HepG2 (cell line): ENCODE data around the gene ZNF37A. TPM values are rescaled to one million over a fixed set of nuclear protein-coding genes. Genes with fewer than 3 reads are reported as not detected.
A peak's percentile ranks its signal among the peaks of the same experiment; 100 is the strongest.

Experiments used
- CENPX ChIP-seq: sonication (generic); formaldehyde crosslinking; IDR thresholded peaks from 2 replicates; pipeline ENCODE4 v1.9.0; 2021; ENCODE audit warnings: mild to moderate bottlenecking, missing genetic modification reagents, moderate library complexity
- E2F1 ChIP-seq: sonication (generic); formaldehyde crosslinking; IDR thresholded peaks from 2 replicates; pipeline ENCODE4 v1.5.0; 2020; ENCODE audit warnings: missing genetic modification reagents
- FOXA1 ChIP-seq, 2 experiments: fragments of 450-650 bp in 1 of 2; sonication (generic) in 1 of 2; formaldehyde crosslinking in 1 of 2; IDR thresholded peaks; 2 replicates each; pipeline versions ENCODE4 v1.4.0 to v1.6.1; 2016 to 2020; ENCODE audit warnings: missing genetic modification reagents in 1 of 2
- FOXJ3 ChIP-seq: sonication (generic); formaldehyde crosslinking; IDR thresholded peaks from 2 replicates; pipeline ENCODE4 v1.4.0; 2020; ENCODE audit warnings: missing genetic modification reagents, mild to moderate bottlenecking, borderline replicate concordance
- GRHL1 ChIP-seq: sonication (generic); formaldehyde crosslinking; conservative IDR thresholded peaks from 2 replicates; pipeline ENCODE4 v1.8.0; 2022; ENCODE audit warnings: missing genetic modification reagents
- HNRNPLL ChIP-seq: fragments of 200-400 bp; formaldehyde crosslinking; IDR thresholded peaks from 2 replicates; pipeline ENCODE4 v1.6.1; 2017; ENCODE audit warnings: mild to moderate bottlenecking, low read depth, low read length; ENCODE audit not compliant: poor library complexity, severe bottlenecking
- KLF9 ChIP-seq: IDR thresholded peaks from 2 replicates; pipeline ENCODE4 v1.6.1; 2016; ENCODE audit warnings: low read depth
- KMT2B ChIP-seq: IDR thresholded peaks from 2 replicates; pipeline ENCODE4 v1.6.1; 2016; ENCODE audit warnings: missing genetic modification reagents, missing compliant biosample characterization
- MXD4 ChIP-seq: IDR thresholded peaks from 2 replicates; pipeline ENCODE4 v1.6.1; 2016; ENCODE audit warnings: mild to moderate bottlenecking, missing biosample characterization, missing genetic modification reagents
- SETDB1 ChIP-seq: sonication (generic); formaldehyde crosslinking; IDR thresholded peaks from 2 replicates; pipeline ENCODE4 v1.5.1; 2020; ENCODE audit warnings: missing genetic modification reagents, mild to moderate bottlenecking, borderline replicate concordance
- SP1 ChIP-seq, 2 experiments: fragments of 450-650 bp in 1 of 2; sonication (generic) in 1 of 2; formaldehyde crosslinking in 1 of 2; IDR thresholded peaks; 2 replicates each; pipeline versions ENCODE4 v1.4.0 to v1.6.1; 2016 to 2020; ENCODE audit warnings: missing genetic modification reagents in 1 of 2
- SP2 ChIP-seq: sonication (generic); formaldehyde crosslinking; IDR thresholded peaks from 2 replicates; pipeline ENCODE4 v1.5.1; 2020; ENCODE audit warnings: mild to moderate bottlenecking, missing genetic modification reagents
- ZBTB1 ChIP-seq: sonication (generic); formaldehyde crosslinking; IDR thresholded peaks from 2 replicates; pipeline ENCODE4 v1.4.0; 2020; ENCODE audit warnings: missing genetic modification reagents, borderline replicate concordance
- ZBTB21 ChIP-seq: sonication (generic); formaldehyde crosslinking; IDR thresholded peaks from 2 replicates; pipeline ENCODE4 v1.4.0; 2020; ENCODE audit warnings: missing genetic modification reagents
- ZNF20 ChIP-seq: sonication (generic); formaldehyde crosslinking; IDR thresholded peaks from 2 replicates; pipeline ENCODE4 v1.4.0; 2020; ENCODE audit warnings: mild to moderate bottlenecking, moderate library complexity, missing genetic modification reagents
- ZNF383 ChIP-seq: sonication (generic); formaldehyde crosslinking; IDR thresholded peaks from 2 replicates; pipeline ENCODE4 v1.4.0; 2020; ENCODE audit warnings: missing genetic modification reagents, mild to moderate bottlenecking, borderline replicate concordance
- ZNF451 ChIP-seq: sonication (generic); formaldehyde crosslinking; IDR thresholded peaks from 2 replicates; pipeline ENCODE4 v1.5.0; 2020; ENCODE audit warnings: mild to moderate bottlenecking, missing genetic modification reagents
- ZNF562 ChIP-seq: sonication (generic); formaldehyde crosslinking; IDR thresholded peaks from 2 replicates; pipeline ENCODE4 v1.8.0; 2022; ENCODE audit warnings: missing genetic modification reagents, borderline replicate concordance
- ZNF792 ChIP-seq: IDR thresholded peaks from 2 replicates; pipeline ENCODE4 v1.6.1; 2016
- polyA plus RNA-seq, 8 experiments: library from polyadenylated mRNA; depleted of rRNA in 3 of 8; stranded (reverse) in 7 of 8; unstranded in 1 of 8; fragments of >200 nt; fragmentation: Illumina TruSeq in 4 of 8; extraction: Trizol in 4 of 8; gene quantifications; 2 replicates each; pipeline versions ENCODE4 v1.2.1 to v1.2.3, GENCODE V29; 2011 to 2016; ENCODE audit warnings: low read depth in 4 of 8, missing spikeins in 1 of 8, mixed read lengths in 1 of 8; ENCODE audit not compliant: insufficient read depth in 1 of 8
- total RNA-seq, 5 experiments: library from RNA; depleted of rRNA; stranded (reverse); fragments of >200 nt; fragmentation: Illumina TruSeq; extraction: Trizol; gene quantifications; 2 replicates each; pipeline ENCODE4 v1.2.3, GENCODE V29; 2016; ENCODE audit warnings: low read depth in 1 of 5
- TF ChIP-seq, protein P1 (sequence below): sonication (generic); formaldehyde crosslinking; IDR thresholded peaks from 2 replicates; pipeline ENCODE4 v1.8.1; 2023; ENCODE audit warnings: mild to moderate bottlenecking, missing genetic modification reagents
- TF ChIP-seq, protein P2 (sequence below): sonication (generic); formaldehyde crosslinking; IDR thresholded peaks from 2 replicates; pipeline ENCODE4 v1.4.0; 2020; ENCODE audit warnings: missing genetic modification reagents
- TF ChIP-seq, protein P3 (sequence below): IDR thresholded peaks from 2 replicates; pipeline ENCODE4 v1.6.1; 2016; ENCODE audit warnings: low read depth

Gene ZNF37A
- total and polyA plus RNA-seq, 2 of the 13 experiments (the other 11 are each of a cell fraction or from before 2014, with no cell fraction given) = 8.0 to 12.6 TPM

- TF ChIP-seq ZNF383 (no peak), MXD4 (CRISPR knock-in tag) (0 out of 2 replicates have a peak, but pooled peaks have one; percentile 30), HNRNPLL (peak; percentile 37), SP2 (no peak), ZBTB1 (CRISPR knock-in tag) (no peak), E2F1 (CRISPR knock-in tag) (no peak), FOXJ3 (CRISPR knock-in tag) (no peak), ZNF562 (CRISPR knock-in tag) (no peak), ZBTB21 (CRISPR knock-in tag) (no peak), ZNF792 (CRISPR knock-in tag) (no peak), GRHL1 (CRISPR knock-in tag) (no peak), SETDB1 (CRISPR knock-in tag) (no peak), KLF9 (no peak), FOXA1 (IDR thresholded peaks at IDR 0.05) (no peak), FOXA1 (CRISPR knock-in tag; IDR thresholded peaks at IDR 0.05) (no peak), CENPX (CRISPR knock-in tag) (no peak), SP1 (IDR thresholded peaks at IDR 0.05) (no peak), SP1 (CRISPR knock-in tag; IDR thresholded peaks at IDR 0.05) (no peak), ZNF20 (CRISPR knock-in tag) (no peak), ZNF451 (no peak), KMT2B (CRISPR knock-in tag) (no peak)
- TF ChIP-seq, protein P1, sequence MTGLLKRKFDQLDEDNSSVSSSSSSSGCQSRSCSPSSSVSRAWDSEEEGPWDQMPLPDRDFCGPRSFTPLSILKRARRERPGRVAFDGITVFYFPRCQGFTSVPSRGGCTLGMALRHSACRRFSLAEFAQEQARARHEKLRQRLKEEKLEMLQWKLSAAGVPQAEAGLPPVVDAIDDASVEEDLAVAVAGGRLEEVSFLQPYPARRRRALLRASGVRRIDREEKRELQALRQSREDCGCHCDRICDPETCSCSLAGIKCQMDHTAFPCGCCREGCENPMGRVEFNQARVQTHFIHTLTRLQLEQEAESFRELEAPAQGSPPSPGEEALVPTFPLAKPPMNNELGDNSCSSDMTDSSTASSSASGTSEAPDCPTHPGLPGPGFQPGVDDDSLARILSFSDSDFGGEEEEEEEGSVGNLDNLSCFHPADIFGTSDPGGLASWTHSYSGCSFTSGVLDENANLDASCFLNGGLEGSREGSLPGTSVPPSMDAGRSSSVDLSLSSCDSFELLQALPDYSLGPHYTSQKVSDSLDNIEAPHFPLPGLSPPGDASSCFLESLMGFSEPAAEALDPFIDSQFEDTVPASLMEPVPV (CRISPR knock-in tag) = peak; percentile 63; the same call in 1 of the 2 replicates
- TF ChIP-seq, protein P2, sequence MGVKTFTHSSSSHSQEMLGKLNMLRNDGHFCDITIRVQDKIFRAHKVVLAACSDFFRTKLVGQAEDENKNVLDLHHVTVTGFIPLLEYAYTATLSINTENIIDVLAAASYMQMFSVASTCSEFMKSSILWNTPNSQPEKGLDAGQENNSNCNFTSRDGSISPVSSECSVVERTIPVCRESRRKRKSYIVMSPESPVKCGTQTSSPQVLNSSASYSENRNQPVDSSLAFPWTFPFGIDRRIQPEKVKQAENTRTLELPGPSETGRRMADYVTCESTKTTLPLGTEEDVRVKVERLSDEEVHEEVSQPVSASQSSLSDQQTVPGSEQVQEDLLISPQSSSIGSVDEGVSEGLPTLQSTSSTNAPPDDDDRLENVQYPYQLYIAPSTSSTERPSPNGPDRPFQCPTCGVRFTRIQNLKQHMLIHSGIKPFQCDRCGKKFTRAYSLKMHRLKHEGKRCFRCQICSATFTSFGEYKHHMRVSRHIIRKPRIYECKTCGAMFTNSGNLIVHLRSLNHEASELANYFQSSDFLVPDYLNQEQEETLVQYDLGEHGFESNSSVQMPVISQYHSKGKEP = no peak
- TF ChIP-seq, protein P3, sequence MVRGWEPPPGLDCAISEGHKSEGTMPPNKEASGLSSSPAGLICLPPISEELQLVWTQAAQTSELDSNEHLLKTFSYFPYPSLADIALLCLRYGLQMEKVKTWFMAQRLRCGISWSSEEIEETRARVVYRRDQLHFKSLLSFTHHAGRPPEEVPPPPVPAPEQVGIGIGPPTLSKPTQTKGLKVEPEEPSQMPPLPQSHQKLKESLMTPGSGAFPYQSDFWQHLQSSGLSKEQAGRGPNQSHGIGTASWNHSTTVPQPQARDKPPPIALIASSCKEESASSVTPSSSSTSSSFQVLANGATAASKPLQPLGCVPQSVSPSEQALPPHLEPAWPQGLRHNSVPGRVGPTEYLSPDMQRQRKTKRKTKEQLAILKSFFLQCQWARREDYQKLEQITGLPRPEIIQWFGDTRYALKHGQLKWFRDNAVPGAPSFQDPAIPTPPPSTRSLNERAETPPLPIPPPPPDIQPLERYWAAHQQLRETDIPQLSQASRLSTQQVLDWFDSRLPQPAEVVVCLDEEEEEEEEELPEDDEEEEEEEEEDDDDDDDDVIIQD (CRISPR knock-in tag) = no peak
Observed at GRCh38 chr10:38094158-38094926, at the start of gene ZNF37A (continued).
